Stimulated activated CD4-positive, alpha-beta T cell treated with anti-CD3 and anti-CD28 coated beads, Interleukin-2, amount 100 ng/mL, for 4 hours (primary cell): ENCODE data around the gene PTDSS2.
"Not testable (repeated sequence)": the region's sequence is repeated elsewhere in the genome, so short reads cannot be mapped to it uniquely, and the experiment has no call there.

Source experiments
- DNase-seq: peaks from one replicate; pipeline ENCODE4 v3.0.0-alpha.2; 2020; ENCODE audit warnings: low read depth

The PTDSS2 gene

GRCh38 chr11:432501-433100, 17.5 kb upstream of the PTDSS2 start:
- no peak for DNase-seq

- no peak for DNase-seq
Observed at GRCh38 chr11:433111-433510, 17.0 kb upstream of the PTDSS2 start.

GRCh38 chr11:433641-434040, 16.4 kb upstream of the PTDSS2 start:
- no peak for DNase-seq

- no peak for DNase-seq
Observed at GRCh38 chr11:434496-434895, 15.6 kb upstream of the PTDSS2 start.

GRCh38 chr11:434999-435740, 14.9 kb upstream of the PTDSS2 start:
- not testable (repeated sequence) for DNase-seq

- no peak for DNase-seq
Observed at GRCh38 chr11:437228-437870, 12.7 kb upstream of the PTDSS2 start.

- no peak for DNase-seq
Observed at GRCh38 chr11:438101-438844, 11.8 kb upstream of the PTDSS2 start.

- DNase-seq, result no peak
Observed at GRCh38 chr11:439315-440064, 10.6 kb upstream of the PTDSS2 start.

- DNase-seq, result no peak
Observed at GRCh38 chr11:440065-441042, 9.7 kb upstream of the PTDSS2 start.

GRCh38 chr11:441043-441417, 9.0 kb upstream of the PTDSS2 start:
- no peak for DNase-seq

GRCh38 chr11:441418-442274, 8.4 kb upstream of the PTDSS2 start, which contains the start of gene ANO9:
Gene ANO9 (minus strand): TSS chr11:442011. CDS start chr11:441926, 85 bp downstream.
- DNase-seq, result peak; percentile 42

GRCh38 chr11:442611-443081, 7.4 kb upstream of the PTDSS2 start:
- no peak for DNase-seq

GRCh38 chr11:443542-444199, 6.4 kb upstream of the PTDSS2 start:
- no peak for DNase-seq

GRCh38 chr11:444396-445144, 5.5 kb upstream of the PTDSS2 start:
- no peak for DNase-seq

GRCh38 chr11:445765-446588, 4.1 kb upstream of the PTDSS2 start:
- DNase-seq, result no peak

- no peak for DNase-seq
Observed at GRCh38 chr11:446891-447290, 3.2 kb upstream of the PTDSS2 start.
